ENCODE data around the gene RRP1. TPM values are rescaled to one million over a fixed set of nuclear protein-coding genes. Genes with fewer than 3 reads are reported as not detected.

The RRP1 gene
- total and polyA plus RNA-seq, 9 donors = 8.5 to 29.3 (median 22.6) TPM

DNA sequence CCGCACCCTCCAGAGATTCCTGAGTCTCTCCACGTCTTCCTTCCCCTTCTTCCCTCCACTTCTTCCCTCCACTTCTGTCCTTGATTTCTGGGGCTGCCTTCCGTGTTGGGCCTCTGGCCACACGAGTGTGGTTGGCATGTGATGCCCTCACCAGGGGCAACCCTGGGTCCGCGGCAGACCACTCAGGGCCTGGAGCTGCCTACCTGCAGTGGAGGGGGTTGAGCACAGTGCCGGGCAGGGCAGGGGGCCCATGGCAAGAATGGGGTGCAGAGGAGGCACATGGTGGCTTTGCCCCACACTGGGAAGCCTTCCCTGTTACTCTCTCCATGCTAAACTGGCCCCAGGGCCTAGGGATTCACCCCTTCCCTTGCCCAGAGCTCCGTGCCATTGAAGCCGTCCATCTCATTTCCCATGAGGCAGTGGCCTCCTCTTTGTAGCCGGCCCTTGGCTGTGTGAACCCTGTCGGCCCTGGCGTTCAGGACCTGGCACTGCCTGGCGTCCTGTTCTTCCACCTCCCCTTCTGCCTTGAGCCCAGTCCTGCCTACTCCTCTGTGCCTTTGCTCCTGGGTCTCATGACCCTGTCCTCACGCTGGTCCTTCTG is 13.4 kb downstream of the RRP1 start:
- no peak for TF ChIP-seq POLR2A (IDR thresholded peaks at IDR 0.05)
- no peak for TF ChIP-seq EP300 (IDR thresholded peaks at IDR 0.05)
- TF ChIP-seq, protein P1, sequence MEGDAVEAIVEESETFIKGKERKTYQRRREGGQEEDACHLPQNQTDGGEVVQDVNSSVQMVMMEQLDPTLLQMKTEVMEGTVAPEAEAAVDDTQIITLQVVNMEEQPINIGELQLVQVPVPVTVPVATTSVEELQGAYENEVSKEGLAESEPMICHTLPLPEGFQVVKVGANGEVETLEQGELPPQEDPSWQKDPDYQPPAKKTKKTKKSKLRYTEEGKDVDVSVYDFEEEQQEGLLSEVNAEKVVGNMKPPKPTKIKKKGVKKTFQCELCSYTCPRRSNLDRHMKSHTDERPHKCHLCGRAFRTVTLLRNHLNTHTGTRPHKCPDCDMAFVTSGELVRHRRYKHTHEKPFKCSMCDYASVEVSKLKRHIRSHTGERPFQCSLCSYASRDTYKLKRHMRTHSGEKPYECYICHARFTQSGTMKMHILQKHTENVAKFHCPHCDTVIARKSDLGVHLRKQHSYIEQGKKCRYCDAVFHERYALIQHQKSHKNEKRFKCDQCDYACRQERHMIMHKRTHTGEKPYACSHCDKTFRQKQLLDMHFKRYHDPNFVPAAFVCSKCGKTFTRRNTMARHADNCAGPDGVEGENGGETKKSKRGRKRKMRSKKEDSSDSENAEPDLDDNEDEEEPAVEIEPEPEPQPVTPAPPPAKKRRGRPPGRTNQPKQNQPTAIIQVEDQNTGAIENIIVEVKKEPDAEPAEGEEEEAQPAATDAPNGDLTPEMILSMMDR (IDR thresholded peaks at IDR 0.05) = no peak
- Histone ChIP-seq H3K36me3 (no peaks in the 10 kb centered on the region), H3K9me3 (no peaks in the 10 kb centered on the region), H3K4me3 (no peak overlapping the region), H3K4me1 (ENCODE audit: insufficient read depth) (no peaks in the 10 kb centered on the region), H3K27ac (no peak overlapping the region), H3K27me3 (no peaks in the 10 kb centered on the region)
- DNase-seq = no peak
- 83 to 86% (median 86%) methylated on average over 14 of the region's 14 CpGs for WGBS, 3 donors
- intact Hi-C loops (cut with DNase I) = loop anchor here in 1 of 4 donors (5.0 kb wide), 1 partner anchor 164 kb away; no protein-coding TSS in a partner anchor

DNA sequence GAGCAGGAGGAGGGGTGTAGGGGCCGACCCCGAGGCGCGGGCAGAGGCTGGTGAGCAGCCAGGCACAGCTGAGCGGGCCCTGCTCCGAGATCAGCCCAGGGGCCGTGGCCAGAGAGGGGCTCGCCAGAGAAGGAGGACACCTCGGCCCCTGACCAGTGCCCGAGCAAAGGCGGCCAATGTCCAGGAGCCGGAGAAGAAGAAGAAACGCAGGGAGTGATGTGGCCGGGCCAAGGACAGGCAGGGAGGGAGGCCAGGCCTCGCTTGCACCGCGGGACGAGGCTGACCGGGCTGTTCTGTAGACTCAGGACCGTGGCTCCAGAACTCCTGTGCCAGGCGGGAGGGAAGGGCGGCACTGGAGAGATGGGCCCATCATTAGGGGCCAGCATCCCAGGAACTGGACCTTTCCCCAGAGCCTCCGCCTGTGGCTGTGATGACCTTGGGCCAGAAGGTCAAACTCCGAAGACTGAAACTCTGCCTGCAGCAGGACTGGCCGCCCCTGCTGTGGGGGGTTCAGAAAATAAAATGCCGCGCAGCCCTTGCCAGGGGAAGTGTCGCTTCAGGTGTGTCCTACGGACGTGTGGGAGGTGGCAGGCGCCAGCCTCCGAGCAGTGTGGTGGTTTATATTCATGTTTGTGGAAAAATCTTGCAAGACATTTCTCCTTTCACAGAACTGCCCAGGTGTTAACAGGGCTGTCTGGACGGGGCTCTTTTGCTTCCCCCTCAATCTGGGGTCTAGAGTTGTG is 14.4 kb downstream of the RRP1 start:
- Histone ChIP-seq H3K9me3 (no peaks in the 10 kb centered on the region), H3K4me1 (ENCODE audit: insufficient read depth) (no peaks in the 10 kb centered on the region), H3K4me3 (no peak overlapping the region), H3K27ac (no peak overlapping the region), H3K36me3 (no peaks in the 10 kb centered on the region), H3K27me3 (no peaks in the 10 kb centered on the region)
- intact Hi-C loops (cut with DNase I) = loop anchor here in 1 of 4 donors (5.0 kb wide), 1 partner anchor 164 kb away; no protein-coding TSS in a partner anchor
- 84 to 85% (median 84%) methylated on average over 33 of the region's 33 CpGs for WGBS, 3 donors
- TF ChIP-seq POLR2A (IDR thresholded peaks at IDR 0.05) = no peak
- TF ChIP-seq EP300 (IDR thresholded peaks at IDR 0.05) = no peak
- TF ChIP-seq, protein P1 (IDR thresholded peaks at IDR 0.05) = no peak
- DNase-seq = peak in 1 of 5 donors; percentile 18

DNA sequence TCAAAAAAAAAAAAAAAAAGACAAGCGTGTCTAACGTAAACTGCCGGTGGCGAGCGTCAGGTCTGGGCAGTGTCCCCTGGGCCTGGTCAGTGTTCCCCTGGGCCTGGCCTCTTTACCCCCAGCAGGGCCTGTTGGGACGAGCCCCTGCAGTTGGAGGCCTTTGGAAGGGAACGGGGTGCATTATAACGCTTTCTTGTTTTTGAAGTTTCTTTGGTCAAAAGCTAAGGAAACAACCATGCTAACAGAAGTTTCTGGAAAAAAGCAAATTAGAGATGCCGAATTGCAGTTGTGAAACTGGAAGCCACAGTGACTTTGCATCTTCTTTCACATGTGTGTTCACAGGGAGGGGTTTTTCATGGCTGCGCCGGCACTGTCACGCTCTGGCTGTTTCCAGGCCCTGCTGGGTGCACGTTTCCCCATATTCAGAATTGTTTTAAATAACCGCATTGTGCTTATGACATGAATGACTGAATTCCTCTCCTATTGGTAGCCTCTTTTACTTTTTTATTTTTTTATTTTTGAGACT is 16.0 kb downstream of the RRP1 start:
- intact Hi-C loops (cut with DNase I) = no loop called here
- DNase-seq = no peak
- Histone ChIP-seq H3K27me3 (no peaks in the 10 kb centered on the region), H3K27ac (no peak overlapping the region), H3K9me3 (no peaks in the 10 kb centered on the region), H3K36me3 (no peaks in the 10 kb centered on the region), H3K4me1 (ENCODE audit: insufficient read depth) (peaks cover 11% of the 10 kb centered on the region), H3K4me3 (no peak overlapping the region)
- 87 to 92% (median 87%) methylated on average over 14 of the region's 14 CpGs for WGBS, 3 donors
- no peak for TF ChIP-seq EP300 (IDR thresholded peaks at IDR 0.05)

GRCh38 chr21:43806017-43806710 is 16.8 kb downstream of the RRP1 start:
- DNase-seq = no peak
- no peak overlapping the region for H3K4me3 ChIP-seq
- WGBS, 3 donors = 77 to 81% (median 81%) methylated on average over 21 of the region's 21 CpGs
- no peaks in the 10 kb centered on the region for H3K36me3 ChIP-seq
- TF ChIP-seq EP300 (IDR thresholded peaks at IDR 0.05) = no peak
- TF ChIP-seq, protein P1 (IDR thresholded peaks at IDR 0.05) = no peak
- TF ChIP-seq POLR2A (IDR thresholded peaks at IDR 0.05) = no peak
- H3K27ac ChIP-seq = no peak overlapping the region
- H3K27me3 ChIP-seq = no peaks in the 10 kb centered on the region
- peaks cover 18% of the 10 kb centered on the region for H3K4me1 ChIP-seq (ENCODE audit: insufficient read depth)
- no peaks in the 10 kb centered on the region for H3K9me3 ChIP-seq
- intact Hi-C loops (cut with DNase I) = no loop called here
